HK-2 (cell line): Measurements from ENCODE around the gene MBL2.

ENCODE experiments used
- DNase-seq: peaks from one replicate; pipeline ENCODE4 v3.0.0-alpha.2; 2018; ENCODE audit not compliant: unreplicated experiment

Gene MBL2

GRCh38 chr10:52740155-52740549 is 32.4 kb downstream of the MBL2 start:
- DNase-seq = no peak

DNA sequence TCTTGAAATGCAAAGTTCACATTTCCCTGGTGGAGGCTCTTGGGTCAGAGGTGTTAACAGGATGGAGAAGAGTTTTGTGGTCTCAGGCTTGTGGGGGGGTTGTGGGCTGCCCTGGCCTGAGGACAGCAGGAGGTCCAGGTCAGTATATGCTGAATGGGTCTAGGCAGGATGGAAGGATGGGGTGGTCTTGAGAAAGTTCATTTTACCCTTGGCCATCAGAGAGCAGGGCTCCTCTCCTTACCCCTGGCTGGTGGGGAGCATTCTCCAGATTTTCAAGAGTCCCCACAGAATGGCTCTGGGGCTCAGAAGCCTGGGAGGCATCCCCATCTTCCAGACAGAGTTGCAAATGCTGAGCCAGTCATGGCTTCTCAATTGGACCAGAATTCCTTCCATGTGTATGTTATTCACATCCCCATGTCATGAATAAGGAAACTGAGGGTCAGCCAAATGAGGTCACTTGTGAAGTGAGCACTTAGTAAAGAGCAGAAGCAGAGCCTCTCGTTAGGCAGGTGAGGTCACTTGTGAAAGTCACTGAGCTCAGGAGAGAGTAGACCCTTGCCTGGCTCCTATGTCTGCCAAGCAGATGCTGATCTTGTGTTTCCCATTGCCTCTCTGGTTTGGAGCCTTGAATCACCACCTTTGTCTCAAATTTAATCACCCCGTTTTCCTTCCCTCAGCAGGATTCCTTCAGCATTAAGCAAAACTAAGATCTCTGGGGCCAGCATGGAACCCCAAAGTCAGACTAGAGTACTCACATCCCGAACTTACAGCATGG is 33.0 kb downstream of the MBL2 start:
- no peak for DNase-seq

GRCh38 chr10:52738951-52739350 is 33.6 kb downstream of the MBL2 start:
- DNase-seq = no peak

- DNase-seq = no peak
Observed at GRCh38 chr10:52729271-52730104, 43.1 kb downstream of the MBL2 start.

- DNase-seq = no peak
Observed at GRCh38 chr10:52720018-52720417, 52.6 kb downstream of the MBL2 start.
